ENCODE results near the gene C17orf107. TPM values are rescaled to one million over a fixed set of nuclear protein-coding genes. Genes with fewer than 3 reads are reported as not detected.

Gene C17orf107
- total and polyA plus RNA-seq, 2 of the 13 experiments (the other 11 are each of a cell fraction or from before 2014, with no cell fraction given): 0.20 to 0.59 TPM

DNA sequence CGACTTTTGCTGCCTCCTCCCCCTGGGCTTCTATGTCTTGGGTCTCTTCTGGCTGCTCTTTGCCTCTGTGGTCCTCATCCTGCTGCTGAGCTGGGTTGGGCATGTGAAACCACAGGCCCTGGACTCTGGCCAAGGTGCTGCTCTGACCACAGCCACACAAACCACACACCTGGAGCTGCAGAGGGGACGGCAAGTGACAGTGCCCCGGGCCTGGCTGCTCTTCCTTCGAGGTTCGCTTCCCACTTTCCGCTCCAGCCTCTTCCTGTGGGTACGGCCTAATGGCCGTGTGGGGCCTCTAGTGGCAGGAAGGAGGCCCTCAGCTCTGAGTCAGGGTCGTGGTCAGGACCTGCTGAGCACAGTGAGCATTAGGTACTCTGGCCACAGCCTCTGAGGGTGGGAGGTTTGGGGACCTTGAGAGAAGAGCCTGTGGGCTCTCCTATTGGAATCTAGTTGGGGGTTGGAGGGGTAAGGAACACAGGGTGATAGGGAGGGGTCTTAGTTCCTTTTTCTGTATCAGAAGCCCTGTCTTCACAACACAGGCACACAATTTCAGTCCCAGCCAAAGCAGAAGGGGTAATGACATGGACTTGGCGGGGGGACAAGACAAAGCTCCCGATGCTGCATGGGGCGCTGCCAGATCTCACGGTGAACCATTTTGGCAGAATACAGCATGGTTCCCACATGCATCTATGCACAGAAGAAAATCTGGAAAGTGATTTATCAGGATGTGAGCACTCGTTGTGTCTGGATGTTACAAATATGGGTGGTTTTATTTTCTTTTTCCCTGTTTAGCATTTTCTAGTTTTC lies 35.0 kb downstream of the C17orf107 start (continued):
- TF ChIP-seq ZFYVE20 (CRISPR knock-in tag; IDR thresholded peaks at IDR 0.05; ENCODE audit: borderline replicate concordance, low read depth): no peak
- no peak for TF ChIP-seq MZF1 (CRISPR knock-in tag; IDR thresholded peaks at IDR 0.05; ENCODE audit: borderline replicate concordance)
- TF ChIP-seq CCAR2 (optimal IDR thresholded peaks at IDR 0.05; ENCODE audit: low read depth, low read length): no peak
- 0 out of 2 replicates have a peak, but pooled peaks have one; percentile 37 for TF ChIP-seq SP4 (CRISPR knock-in tag; IDR thresholded peaks at IDR 0.05)
- TF ChIP-seq NCOA1 (CRISPR knock-in tag; IDR thresholded peaks at IDR 0.05): no peak
- no peak for TF ChIP-seq ZBTB42 (CRISPR knock-in tag; IDR thresholded peaks at IDR 0.05)
- TF ChIP-seq MIER3 (CRISPR knock-in tag; IDR thresholded peaks at IDR 0.05; ENCODE audit: borderline replicate concordance): no peak
- TF ChIP-seq ZMYM2 (CRISPR knock-in tag; IDR thresholded peaks at IDR 0.05): no peak
- TF ChIP-seq, protein P1, sequence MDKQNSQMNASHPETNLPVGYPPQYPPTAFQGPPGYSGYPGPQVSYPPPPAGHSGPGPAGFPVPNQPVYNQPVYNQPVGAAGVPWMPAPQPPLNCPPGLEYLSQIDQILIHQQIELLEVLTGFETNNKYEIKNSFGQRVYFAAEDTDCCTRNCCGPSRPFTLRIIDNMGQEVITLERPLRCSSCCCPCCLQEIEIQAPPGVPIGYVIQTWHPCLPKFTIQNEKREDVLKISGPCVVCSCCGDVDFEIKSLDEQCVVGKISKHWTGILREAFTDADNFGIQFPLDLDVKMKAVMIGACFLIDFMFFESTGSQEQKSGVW (CRISPR knock-in tag; IDR thresholded peaks at IDR 0.05; ENCODE audit: borderline replicate concordance): no peak
- no peak for TF ChIP-seq KMT2B (CRISPR knock-in tag; IDR thresholded peaks at IDR 0.05)
- TF ChIP-seq, protein P2, sequence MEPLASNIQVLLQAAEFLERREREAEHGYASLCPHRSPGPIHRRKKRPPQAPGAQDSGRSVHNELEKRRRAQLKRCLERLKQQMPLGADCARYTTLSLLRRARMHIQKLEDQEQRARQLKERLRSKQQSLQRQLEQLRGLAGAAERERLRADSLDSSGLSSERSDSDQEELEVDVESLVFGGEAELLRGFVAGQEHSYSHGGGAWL (CRISPR knock-in tag; IDR thresholded peaks at IDR 0.05): no peak
- TF ChIP-seq ZEB1 (IDR thresholded peaks at IDR 0.05; ENCODE audit: insufficient replicate concordance, low read depth): no peak
- TF ChIP-seq HNRNPLL (IDR thresholded peaks at IDR 0.05; ENCODE audit: low read depth, low read length, poor library complexity, severe bottlenecking): no peak
- TF ChIP-seq ZKSCAN5 (CRISPR knock-in tag; IDR thresholded peaks at IDR 0.05): no peak
- TF ChIP-seq, protein P3, sequence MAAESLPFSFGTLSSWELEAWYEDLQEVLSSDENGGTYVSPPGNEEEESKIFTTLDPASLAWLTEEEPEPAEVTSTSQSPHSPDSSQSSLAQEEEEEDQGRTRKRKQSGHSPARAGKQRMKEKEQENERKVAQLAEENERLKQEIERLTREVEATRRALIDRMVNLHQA (CRISPR knock-in tag; IDR thresholded peaks at IDR 0.05): no peak
- TF ChIP-seq KDM5B (CRISPR knock-in tag; IDR thresholded peaks at IDR 0.05; ENCODE audit: borderline replicate concordance): no peak
- no peak for TF ChIP-seq HOXD1 (CRISPR knock-in tag; IDR thresholded peaks at IDR 0.05)
- TF ChIP-seq ESRRA (CRISPR knock-in tag; IDR thresholded peaks at IDR 0.05; ENCODE audit: low read depth): no peak
- TF ChIP-seq ZNF547 (CRISPR knock-in tag; IDR thresholded peaks at IDR 0.05): no peak
- no peak for TF ChIP-seq ZNF12 (CRISPR knock-in tag; IDR thresholded peaks at IDR 0.05)
- no peak for TF ChIP-seq MAFK (conservative IDR thresholded peaks at IDR 0.05 in 1 of 2, IDR thresholded peaks at IDR 0.05 in 1 of 2; ENCODE audit: low read length in 2 of 2)
- TF ChIP-seq, protein P4, sequence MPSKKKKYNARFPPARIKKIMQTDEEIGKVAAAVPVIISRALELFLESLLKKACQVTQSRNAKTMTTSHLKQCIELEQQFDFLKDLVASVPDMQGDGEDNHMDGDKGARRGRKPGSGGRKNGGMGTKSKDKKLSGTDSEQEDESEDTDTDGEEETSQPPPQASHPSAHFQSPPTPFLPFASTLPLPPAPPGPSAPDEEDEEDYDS (CRISPR knock-in tag; IDR thresholded peaks at IDR 0.05): no peak
- TF ChIP-seq IKZF4 (CRISPR knock-in tag; IDR thresholded peaks at IDR 0.05; ENCODE audit: borderline replicate concordance, low read depth, not compliant biosample characterization): no peak
- no peak for TF ChIP-seq ZNF530 (CRISPR knock-in tag; IDR thresholded peaks at IDR 0.05; ENCODE audit: low read depth)
- TF ChIP-seq ZNF589 (CRISPR knock-in tag; conservative IDR thresholded peaks at IDR 0.05): no peak
- no peak for TF ChIP-seq FOXK2 (IDR thresholded peaks at IDR 0.05)

Data from HepG2 (cell line).